ELR (cell line): ENCODE results near the gene ARHGAP32.

Source experiments
- DNase-seq: peaks from one replicate; pipeline ENCODE4 v3.0.0-alpha.2; 2015; ENCODE audit warnings: low read depth

The ARHGAP32 gene

DNA sequence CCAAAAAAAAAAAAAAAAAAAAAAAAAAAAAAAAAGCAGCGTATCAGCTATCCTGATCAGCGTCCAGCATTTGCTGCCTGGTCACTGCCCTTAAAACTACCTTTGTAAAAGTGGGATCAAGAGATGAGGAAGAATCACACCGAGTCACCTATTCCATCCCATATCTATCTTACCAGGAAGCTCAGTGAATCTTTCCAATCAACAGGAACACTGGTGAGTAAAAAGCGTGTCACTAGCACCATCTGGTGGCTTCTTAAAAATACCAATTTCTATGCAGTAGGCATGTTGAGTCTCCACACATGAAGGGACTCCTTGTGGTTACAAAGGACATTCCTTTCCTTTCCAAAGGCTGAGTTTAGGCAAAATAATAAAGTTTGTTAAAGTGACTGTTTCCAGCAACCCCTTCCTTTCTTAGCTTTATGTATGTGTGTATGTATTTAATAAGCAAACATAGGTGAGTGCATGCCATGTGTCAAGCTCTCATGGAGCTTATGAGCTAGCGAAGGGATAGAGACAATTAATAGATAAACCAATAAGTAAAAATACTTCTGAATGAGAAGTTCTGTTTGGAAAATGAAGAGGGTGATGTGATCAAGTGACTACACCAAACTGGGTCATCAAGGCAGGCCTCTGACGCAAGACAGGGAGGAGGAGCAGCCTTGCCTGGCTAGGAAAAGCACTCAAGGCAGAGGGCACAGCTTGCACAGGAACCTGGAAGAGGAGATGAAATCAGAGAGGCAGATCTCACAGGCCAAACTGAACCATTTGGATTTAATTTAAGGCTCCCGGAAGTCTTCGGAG, 235.5 kb downstream of the ARHGAP32 start:
- peak; percentile 83 for DNase-seq

- DNase-seq: no peak
Observed at GRCh38 chr11:128955636-128956035, 236.5 kb downstream of the ARHGAP32 start.

GRCh38 chr11:128953151-128953550, 239.0 kb downstream of the ARHGAP32 start:
- DNase-seq: no peak

DNA sequence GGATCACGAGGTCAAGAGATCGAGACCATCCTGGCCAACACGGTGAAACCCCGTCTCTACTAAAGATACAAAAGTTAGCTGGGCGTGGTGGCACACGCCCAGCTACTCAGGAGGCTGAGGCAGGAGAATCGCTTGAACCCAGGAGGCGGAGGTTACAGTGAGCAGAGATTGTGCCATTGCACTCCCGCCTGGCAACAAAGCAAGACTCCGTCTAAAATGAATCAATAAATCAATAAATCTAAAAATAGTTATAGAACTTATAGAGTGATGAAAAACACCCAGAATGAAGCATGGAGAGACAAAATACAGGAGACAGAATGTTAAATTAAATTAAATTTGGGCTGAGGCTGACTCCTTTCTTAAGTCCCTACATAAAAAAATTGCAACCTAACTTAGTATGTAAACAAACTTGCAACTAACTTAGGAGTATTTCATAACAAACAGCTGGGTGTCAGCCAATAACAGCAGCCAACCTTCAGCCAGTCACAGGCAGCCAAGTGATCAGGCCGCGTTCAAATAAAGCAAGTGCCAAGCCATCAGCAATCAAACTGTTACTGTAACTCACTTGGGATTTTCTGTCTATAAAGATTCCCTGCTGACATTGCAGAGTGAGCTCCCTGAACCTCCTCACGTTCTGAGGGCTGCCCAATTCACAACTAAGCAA, 242.2 kb downstream of the ARHGAP32 start:
- no peak for DNase-seq

GRCh38 chr11:128948583-128948982, 243.5 kb downstream of the ARHGAP32 start:
- peak; percentile 23 for DNase-seq

GRCh38 chr11:128947773-128948172, 244.4 kb downstream of the ARHGAP32 start:
- DNase-seq: no peak

DNA sequence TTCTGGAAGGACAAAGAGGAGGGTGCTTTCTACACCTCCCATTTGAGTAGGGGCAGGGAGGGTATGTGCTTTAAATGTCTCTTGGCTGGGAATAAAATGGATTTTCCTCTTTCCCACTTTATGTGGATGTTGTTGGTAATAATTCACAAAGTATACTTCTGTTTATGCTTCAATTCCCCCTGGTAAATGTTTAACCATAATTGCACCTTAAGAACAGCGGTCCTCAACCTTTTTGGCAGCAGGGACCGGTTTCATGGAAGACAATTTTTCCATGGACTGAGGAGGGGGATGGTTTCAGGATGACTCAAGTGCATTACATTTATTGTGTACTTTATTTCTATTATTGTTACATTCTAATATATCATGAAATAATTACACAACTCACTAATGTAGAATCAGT, 245.5 kb downstream of the ARHGAP32 start:
- DNase-seq: no peak

DNA sequence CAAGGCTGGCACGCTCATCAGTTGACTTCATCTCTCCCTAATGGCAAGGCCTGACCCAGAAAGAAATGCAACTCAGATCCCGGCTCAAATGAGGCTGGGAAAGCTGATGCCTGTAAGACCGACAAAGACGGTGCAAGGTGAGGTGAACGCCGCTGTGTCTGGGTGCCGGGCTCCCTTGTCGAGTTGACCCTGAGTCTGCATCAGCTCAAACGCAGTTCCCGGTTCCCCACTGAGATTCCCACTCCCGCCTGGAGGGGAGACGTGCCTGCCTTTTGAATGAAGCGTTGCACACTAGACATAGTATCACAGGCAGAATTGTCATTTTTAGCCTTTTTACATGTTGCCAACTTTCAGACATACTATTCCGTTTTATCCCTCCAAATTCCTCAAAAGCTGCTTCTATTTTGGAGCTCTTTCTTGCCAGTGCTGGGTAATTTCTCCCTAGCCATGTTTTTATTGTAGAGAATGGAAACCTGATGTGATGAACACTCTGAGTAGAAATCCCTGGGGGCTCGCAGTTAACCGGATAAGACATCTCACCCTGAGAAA, 248.6 kb downstream of the ARHGAP32 start:
- DNase-seq: no peak

- DNase-seq: no peak
Observed at GRCh38 chr11:128942817-128943427, 249.2 kb downstream of the ARHGAP32 start, which contains the start of gene TP53AIP1. TP53AIP1 (minus strand) TSS chr11:128942871; CDS start chr11:128937818, 5,053 bp downstream.

- no peak for DNase-seq
Observed at GRCh38 chr11:128942272-128942612, 249.9 kb downstream of the ARHGAP32 start.

- DNase-seq: no peak
Observed at GRCh38 chr11:128941573-128942271, 250.4 kb downstream of the ARHGAP32 start.

- DNase-seq: no peak
Observed at GRCh38 chr11:128941110-128941509, 251.0 kb downstream of the ARHGAP32 start.

- DNase-seq: no peak
Observed at GRCh38 chr11:128940603-128941002, 251.5 kb downstream of the ARHGAP32 start.

GRCh38 chr11:128940156-128940555, 252.0 kb downstream of the ARHGAP32 start:
- no peak for DNase-seq

DNA sequence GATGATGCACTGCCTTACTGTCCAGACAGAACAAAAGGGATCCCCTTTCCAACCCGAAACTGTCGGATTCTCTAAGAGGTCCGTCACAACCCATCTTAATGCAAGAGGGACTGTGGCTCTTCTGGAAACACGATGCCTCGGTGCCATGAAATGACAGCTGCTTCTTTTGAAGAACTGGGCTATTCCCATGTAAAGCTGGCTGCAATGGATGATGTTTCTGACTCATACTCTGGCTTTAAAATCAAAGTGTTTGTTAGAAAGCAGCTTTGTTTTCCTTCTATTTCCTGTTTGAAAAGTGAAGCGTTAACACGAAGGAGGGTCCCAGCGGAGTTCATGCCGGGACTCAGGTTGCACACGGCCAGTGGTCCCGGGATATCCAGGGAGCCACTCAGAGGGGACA, 252.5 kb downstream of the ARHGAP32 start:
- DNase-seq: no peak

DNA sequence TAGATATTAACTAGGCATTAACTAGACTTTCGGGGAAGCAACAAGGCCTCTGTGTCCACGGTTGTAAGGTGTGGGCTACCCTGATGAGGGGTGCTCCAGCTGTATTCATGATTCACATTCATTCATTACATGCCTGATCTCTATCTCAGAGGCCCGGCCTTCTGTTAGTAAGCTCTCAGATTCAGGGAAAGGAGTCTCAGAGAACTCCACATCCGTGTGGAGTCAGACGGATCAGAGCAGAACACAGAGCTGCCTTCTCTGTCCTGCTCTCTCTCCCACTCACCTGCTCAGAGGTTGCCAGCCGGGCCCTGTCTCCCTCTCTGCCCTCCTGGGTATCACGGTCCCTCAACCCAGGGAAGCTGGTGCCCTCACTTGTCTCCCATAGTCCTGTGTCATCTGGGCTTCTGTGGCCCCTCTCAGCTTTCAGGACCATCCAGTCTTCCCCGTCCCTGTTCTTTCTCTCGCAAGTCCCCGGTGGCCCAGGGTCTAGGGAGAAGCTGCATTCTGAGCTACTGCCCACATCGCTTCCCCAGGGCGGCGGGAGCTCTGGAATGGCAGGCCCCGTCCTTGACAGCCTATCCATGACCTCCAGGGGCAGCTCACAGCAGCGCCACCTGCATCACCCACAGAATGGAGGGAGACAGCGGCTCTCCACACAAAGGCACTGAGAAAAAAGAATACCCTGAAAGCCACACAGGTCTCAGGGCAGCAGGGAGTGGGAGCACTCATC, 253.8 kb downstream of the ARHGAP32 start:
- no peak for DNase-seq

- no peak for DNase-seq
Observed at GRCh38 chr11:128937480-128937879, 254.6 kb downstream of the ARHGAP32 start.

GRCh38 chr11:128936606-128937251, 255.4 kb downstream of the ARHGAP32 start:
- DNase-seq: no peak

DNA sequence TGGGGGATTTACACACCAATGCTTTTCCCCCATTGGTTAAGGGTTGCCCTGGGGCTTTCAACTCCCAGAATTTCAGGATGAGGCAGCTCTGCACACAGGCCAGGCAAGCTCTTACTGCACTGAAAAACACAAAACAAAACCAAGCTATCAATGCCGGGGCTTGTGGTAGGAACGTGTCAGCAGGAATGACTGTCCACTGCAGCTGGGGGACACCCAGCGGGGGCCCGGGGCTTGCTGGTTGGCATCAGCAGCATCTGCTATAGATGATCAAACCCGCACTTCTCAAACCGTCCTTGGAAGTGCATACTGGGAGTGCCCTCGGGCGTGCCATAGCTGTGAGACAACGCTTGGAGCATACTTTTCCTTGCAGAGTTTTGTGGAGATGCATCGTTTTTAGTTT, 257.2 kb downstream of the ARHGAP32 start:
- no peak for DNase-seq

DNA sequence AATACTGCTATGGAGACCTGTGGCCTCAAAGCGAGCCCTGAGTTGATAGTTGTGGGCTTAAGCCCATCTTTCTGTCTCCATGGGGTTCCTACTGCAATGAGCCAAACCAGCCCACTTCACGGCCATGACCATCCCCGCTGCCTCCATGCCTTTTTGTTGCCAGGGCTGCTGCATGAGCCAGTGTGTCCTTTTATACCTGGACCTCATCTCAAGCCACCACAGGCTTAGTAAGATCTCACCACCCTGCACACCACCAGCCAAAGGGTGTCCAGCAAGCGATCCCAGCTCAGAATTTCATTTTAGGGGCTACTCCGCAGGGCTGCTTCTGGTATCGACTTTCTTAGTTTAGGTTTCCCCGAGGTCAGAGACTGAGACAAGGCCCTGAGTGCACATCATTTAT, 257.8 kb downstream of the ARHGAP32 start:
- DNase-seq: no peak
